Measurements from ENCODE around the gene PROCA1.
A peak's percentile ranks its signal among the peaks of the same experiment; 100 is the strongest.

Gene PROCA1

GRCh38 chr17:28711723-28712031, at the start of gene PROCA1:
PROCA1 (minus strand) TSS chr17:28711888; CDS start chr17:28711660, 228 bp downstream.
- Mint-ChIP-seq H3K9me3 (no peaks in the 10 kb centered on the region), H3K36me3 (ENCODE audit: low read depth) (peaks cover 30% of the 10 kb centered on the region), H3K4me1 (peaks cover 34% of the 10 kb centered on the region), H3K4me3 (peak within 1 kb of the TSS; percentile 92 to 98 (median 94)), H3K27ac (peak within 1 kb of the TSS; percentile 97 to 100 (median 100)), H3K27me3 (ENCODE audit: low read depth) (no peaks in the 10 kb centered on the region)
- TF ChIP-seq CTCF (IDR thresholded peaks at IDR 0.05; ENCODE audit: unreplicated experiment in 3 of 3), result no peak

GRCh38 chr17:28760601-28761562, 49.2 kb upstream of the PROCA1 start:
- peaks cover 54% of the 10 kb centered on the region for H3K36me3 Mint-ChIP-seq (ENCODE audit: low read depth)
- no peak for TF ChIP-seq CTCF (IDR thresholded peaks at IDR 0.05; ENCODE audit: unreplicated experiment in 3 of 3)

GRCh38 chr17:28759256-28759865, 47.7 kb upstream of the PROCA1 start:
- Mint-ChIP-seq H3K27ac (no peak overlapping the region), H3K9me3 (no peaks in the 10 kb centered on the region), H3K4me3 (no peak overlapping the region), H3K36me3 (ENCODE audit: low read depth) (peaks cover 49% of the 10 kb centered on the region), H3K27me3 (ENCODE audit: low read depth) (no peaks in the 10 kb centered on the region), H3K4me1 (peaks cover 5% of the 10 kb centered on the region)
- no peak for TF ChIP-seq CTCF (IDR thresholded peaks at IDR 0.05; ENCODE audit: unreplicated experiment in 3 of 3)

More at GRCh38 chr17:28760601-28761562, 49.2 kb upstream of the PROCA1 start:
- no peaks in the 10 kb centered on the region for H3K9me3 Mint-ChIP-seq
- peak overlapping the region in 1 of 3 experiments; percentile 46 for H3K27ac Mint-ChIP-seq
- H3K4me1 Mint-ChIP-seq, result peaks cover 5% of the 10 kb centered on the region
- no peaks in the 10 kb centered on the region for H3K27me3 Mint-ChIP-seq (ENCODE audit: low read depth)
- no peak overlapping the region for H3K4me3 Mint-ChIP-seq

- H3K4me1 Mint-ChIP-seq, result no peaks in the 10 kb centered on the region
- peaks cover 45% of the 10 kb centered on the region for H3K36me3 Mint-ChIP-seq (ENCODE audit: low read depth)
- H3K4me3 Mint-ChIP-seq, result no peak overlapping the region
These were observed 46.9 kb upstream of the PROCA1 start for GRCh38 chr17:28758411-28759121.

More at GRCh38 chr17:28758411-28759121, 46.9 kb upstream of the PROCA1 start:
- TF ChIP-seq CTCF (IDR thresholded peaks at IDR 0.05; ENCODE audit: unreplicated experiment in 3 of 3), result no peak
- Mint-ChIP-seq H3K27me3 (ENCODE audit: low read depth) (no peaks in the 10 kb centered on the region), H3K9me3 (no peaks in the 10 kb centered on the region), H3K27ac (no peak overlapping the region)
